Left hindlimb (tissue), 1 donor: ENCODE measurements around the gene IMMT.
A peak's percentile ranks its signal among the peaks of the same experiment; 100 is the strongest.

ENCODE experiments used
- DNase-seq: peaks from one replicate; pipeline ENCODE4 v3.0.0-alpha.2; 2018

Gene IMMT

DNA sequence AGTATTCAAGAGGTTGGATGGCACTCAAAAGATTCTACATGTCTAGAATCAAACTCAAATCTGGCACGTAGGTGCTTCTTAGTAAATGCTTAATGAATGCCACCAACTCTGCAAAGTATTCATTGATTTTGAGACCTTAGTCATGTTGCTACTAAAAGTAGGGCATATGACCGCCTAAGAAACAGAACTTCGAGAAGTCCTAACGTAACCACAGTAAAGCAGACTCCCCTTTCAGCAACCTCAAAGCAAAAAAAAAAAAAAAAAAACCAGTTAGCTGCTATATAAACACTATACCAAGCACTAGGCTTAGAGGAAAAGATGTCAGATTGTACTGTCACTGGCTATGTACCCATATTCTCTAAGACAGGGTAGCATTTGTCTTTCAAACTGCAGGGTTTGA lies 55.3 kb downstream of the IMMT start:
- no peak for DNase-seq

- DNase-seq, result no peak
Measured at GRCh38 chr2:86138736-86139625, 56.3 kb downstream of the IMMT start.

DNA sequence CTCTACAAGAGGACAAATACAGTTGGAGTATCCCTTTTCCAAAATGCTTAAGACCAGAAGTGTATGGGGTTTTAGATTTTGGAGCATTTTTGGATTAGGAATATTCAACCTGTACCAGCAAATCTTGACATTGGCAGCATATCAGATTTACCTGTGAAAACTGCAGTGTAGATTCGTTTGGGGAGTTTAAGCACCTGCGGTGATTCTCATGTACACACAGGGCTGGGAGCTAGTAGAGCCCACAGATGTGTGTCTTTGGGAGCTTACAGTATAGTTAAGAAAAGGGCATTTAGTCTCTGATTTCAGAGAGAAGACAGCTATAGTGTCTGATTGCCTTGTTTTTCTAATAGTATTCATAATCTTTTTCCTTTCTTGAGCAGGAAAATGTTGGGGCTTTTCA lies 59.1 kb downstream of the IMMT start:
- no peak for DNase-seq

DNA sequence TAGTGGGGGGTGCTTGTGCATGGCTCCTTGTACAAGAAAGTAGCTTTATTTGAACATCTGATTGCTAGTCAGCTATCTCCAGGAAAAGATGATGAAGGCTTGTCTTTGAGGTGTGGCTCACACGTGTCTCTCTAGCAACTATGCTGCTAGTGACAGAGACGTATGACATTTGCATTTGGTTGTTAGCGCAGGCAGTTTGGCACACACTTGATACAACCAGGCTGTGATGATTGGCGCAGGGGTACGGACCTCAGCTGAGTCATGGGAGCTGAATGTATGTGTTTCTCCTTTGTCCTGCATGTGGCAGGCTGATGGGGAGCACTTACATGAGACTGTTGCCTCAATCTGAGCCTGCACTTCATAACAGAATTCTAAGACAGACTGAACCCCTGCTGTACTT lies 59.6 kb downstream of the IMMT start:
- DNase-seq, result no peak

GRCh38 chr2:86134709-86135108 lies 60.6 kb downstream of the IMMT start:
- DNase-seq, result no peak

DNA sequence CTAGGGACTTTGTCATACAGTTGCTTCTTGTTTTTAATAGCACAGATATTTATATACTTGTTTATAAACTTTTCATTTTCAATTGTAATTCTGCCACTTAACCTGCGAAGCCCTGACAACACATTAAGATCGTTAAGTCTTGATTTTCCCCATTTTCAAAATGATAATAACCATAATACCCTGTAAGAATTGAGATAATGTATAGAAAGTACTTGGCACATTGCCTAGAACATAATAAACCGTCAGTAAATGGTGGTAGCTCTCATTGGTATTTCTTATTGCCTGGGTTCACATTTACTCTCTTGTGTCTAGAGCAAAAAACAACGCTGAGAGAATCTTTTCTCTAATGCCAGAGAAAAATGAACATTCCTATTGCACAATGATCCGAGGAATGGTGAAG lies 70.6 kb downstream of the IMMT start:
- no peak for DNase-seq

DNA sequence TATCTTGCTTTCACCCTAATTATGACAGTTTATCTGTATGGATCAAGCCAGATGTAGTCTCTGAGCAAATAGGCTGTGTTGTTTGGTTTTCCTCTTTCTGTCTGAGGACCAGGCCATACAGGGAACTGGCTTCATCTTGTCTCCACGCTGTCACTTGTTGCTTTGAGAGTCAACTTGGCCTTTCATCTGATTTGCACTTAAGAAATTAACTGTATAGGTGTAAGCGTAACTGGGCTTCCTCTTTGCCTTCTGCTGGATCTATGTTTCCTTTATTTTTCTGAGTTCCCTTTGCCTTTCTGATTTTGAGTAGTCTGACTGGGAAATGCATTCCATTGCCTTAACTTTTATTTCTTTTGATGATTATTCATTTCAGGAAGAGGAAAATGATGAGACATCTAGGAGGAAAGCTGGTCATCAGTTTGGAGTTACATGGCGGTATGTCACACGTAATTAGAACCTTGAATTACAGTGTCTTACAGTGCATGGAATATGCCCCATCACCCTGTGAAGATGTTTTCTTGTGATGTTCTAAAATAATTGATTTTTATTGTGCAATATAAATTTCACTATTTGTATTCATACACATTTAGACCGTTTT lies 71.8 kb downstream of the IMMT start:
- no peak for DNase-seq

DNA sequence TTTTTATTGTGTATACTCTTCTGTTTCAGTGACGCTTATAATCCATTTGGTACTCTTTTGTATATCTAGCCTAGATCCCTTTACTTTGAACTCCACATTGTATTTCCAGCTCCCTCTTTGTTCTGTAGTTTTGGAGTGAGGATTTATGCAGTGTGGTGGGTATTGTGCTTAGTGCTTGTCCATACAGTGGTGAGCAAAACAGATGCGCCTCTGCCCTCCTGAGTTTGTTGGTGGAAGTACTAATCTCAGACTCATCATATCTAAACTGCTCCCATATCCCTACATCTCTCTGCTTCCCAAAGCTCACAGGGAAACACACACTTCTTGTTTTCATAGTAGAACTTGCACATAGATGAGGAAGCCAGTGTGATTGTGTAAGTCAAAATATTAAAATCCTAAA lies 77.1 kb downstream of the IMMT start:
- no peak for DNase-seq

GRCh38 chr2:86107031-86107430 lies 88.2 kb downstream of the IMMT start:
- no peak for DNase-seq

GRCh38 chr2:86105969-86106945 lies 89.0 kb downstream of the IMMT start, which contains the start of gene PTCD3:
PTCD3 (plus strand) TSS chr2:86106235; CDS start chr2:86106248, 13 bp downstream.
- peak; percentile 95 for DNase-seq

DNA sequence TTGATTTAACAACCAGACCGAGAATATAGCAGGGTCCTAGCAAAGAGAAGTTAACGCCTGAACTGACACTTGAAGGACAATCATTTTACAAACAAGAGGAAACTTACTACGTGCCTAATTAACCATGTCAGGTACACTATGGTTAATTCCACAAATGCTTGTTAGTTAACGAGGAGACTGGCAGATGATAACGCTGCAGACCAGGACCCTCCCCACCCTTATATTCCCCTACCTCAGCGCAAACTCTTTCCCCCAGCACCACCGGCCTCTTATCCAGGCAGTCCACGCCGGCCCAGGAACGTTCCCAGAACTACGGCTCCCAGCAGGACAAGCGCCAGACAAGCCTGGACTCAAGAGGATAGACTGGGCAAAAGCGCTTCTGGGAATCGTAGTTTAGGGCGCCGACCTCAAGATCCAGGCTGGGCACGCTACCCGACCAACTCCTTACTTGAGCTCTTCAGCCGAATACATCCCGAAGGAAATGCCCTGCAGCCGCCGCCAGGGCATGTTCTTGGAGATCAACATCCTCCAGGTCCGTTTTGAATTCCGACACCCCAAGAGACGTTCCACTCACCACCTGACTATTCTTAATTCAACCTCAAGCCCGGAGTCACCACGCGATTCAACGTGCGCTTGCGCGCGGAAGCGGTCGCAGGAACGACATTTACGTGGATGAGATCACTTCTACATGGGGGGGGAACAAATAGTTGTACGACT lies 89.9 kb downstream of the IMMT start, which contains the start of gene POLR1A:
TSS of gene POLR1A (minus strand) at position 635 of the 717 bp plus-strand sequence. CDS start at position 525, 110 bp downstream.
- peak; percentile 93 for DNase-seq

DNA sequence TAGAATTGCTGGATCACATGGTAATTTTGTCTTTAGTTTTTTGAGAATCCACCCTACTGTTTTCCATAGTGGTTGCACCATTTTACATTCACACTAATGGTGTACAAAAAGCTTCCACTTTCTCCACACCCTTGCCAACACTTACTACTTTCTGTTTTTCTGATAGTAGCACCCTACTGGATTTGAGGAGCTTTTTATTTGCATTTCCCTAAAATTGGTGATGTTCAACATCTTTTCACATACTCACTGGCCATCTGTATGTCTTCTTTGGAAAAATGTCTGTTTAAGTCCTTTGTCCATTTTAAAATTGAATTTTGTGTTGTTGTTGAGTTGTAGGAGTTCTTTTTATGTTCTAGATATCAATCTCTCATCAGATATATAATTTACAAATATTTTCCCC lies 93.1 kb downstream of the IMMT start:
- DNase-seq, result no peak

GRCh38 chr2:86097913-86098312 lies 97.3 kb downstream of the IMMT start:
- DNase-seq, result no peak

DNA sequence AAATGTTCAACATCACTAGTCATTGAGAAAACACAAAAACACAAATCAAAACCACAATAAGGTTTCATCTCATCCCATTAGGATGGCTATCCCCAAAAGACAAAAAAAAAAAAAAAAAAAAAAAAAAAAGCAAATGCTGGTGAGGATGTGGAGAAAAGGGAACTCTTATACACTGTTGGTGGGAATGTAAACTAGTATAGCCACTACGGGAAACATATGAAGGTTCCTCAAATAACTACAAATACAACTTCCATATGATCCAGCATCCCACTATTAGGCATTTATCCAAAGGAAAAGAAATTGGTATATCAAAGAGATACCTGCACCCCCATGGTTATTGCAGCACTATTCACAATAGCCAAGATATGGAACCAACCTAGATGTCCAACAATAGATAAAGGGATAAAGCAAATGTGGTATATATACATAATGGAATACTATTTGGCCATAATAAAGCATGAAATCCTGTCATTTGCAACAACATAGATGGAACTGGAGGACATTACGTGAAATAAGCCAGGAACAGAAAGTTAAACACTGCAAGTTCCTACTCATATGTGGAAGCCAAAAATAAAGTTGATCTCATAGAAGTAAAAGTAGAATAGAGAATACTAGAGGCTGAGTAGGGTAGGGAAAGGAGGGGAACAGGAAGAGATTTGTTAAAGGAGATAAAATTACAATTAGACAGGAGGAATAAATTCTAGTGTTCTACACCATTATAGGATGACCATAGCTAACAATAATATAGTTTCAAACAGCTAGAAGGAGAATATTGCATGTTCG lies 98.0 kb downstream of the IMMT start:
- DNase-seq, result no peak

- no peak for DNase-seq
Measured at GRCh38 chr2:86094229-86094628, 101.0 kb downstream of the IMMT start.
